Stimulated activated CD8-positive, alpha-beta memory T cell treated with anti-CD3 and anti-CD28 coated beads, Interleukin-7, amount 100 ng/mL, for 4 hours (primary cell): ENCODE data around the gene VGLL4.
"Not testable (repeated sequence)": the region's sequence is repeated elsewhere in the genome, so short reads cannot be mapped to it uniquely, and the experiment has no call there.

ENCODE experiments used
- DNase-seq, 2 donors: peaks; one replicate each; pipeline ENCODE4 v3.0.0-alpha.2; 2020; ENCODE audit warnings: low read depth in 2 of 2

The VGLL4 gene

GRCh38 chr3:11606865-11607440 lies 36.8 kb downstream of the VGLL4 start:
- DNase-seq, result no peak

DNA sequence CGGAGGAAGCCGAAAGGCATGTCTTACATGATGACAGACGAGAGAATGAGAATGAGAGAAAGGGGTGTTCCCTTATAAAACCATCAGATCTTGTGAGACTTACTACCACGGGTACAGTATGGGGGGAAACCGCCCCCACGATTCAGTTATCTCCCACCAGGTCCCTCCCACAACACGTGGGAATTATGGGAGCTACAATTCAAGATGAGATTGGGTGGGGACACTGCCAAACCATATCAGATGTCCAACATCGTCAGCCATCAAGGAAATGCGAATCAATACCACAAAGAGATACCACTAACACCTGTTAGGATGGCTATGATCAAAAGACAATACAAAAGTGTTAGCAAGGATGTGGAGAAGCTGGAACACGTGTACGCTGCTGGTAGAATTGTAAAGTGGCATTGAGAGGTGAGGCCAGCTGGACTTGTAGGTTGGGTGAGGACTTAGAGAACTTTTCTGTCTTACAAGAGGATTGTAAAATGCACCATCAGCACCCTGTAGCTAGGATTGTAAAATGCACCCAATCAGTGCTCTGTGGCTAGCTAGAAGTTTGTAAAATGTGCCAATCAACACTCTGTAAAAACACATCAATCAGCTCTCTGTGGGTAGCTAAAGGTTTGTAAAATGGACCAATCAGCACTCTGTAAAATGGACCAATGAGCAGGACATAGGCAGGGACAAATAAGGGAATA lies 37.5 kb downstream of the VGLL4 start:
- no peak for DNase-seq

DNA sequence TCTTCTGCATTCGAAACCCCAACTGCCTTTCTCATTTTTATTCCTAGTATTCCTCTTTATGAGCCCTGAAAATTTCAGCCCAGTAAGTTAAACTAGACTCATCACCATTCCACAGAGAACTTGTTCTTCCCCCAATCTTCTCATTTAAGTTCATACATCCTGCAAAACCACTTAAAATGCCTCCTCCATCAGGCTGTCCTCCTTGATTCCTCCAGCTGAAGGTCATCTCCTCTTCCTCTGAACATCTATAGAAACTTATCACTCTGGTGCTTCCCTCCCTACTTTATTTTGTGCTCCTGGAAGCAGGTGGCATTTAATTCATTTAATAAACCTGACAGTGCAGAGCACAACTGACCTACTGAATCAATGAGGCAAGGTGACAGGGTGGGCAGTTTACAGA lies 38.3 kb downstream of the VGLL4 start:
- DNase-seq, result no peak

GRCh38 chr3:11604139-11604892 lies 39.4 kb downstream of the VGLL4 start:
- DNase-seq, result no peak

DNA sequence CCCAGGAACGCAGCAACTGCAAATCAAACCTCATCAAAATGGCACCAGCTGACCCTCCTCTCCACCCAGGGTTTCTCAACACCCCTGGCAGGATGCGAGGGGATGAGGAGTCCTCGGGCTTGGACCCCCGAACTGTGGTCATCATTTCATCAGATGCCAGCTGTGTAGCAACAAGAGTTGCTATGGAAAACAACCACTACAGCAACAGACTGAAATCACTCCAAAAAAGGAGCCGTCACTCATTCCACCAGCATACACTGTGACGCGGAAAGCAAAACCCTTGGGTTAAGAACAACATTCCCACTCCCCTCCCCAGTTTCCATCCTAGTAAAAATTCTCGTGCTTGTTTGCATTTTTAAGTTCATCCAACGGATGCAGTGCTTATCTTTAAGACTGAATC lies 40.1 kb downstream of the VGLL4 start:
- no peak for DNase-seq

- DNase-seq, result no peak
These were observed 40.7 kb downstream of the VGLL4 start for GRCh38 chr3:11602886-11603527.

GRCh38 chr3:11602239-11602840 lies 41.4 kb downstream of the VGLL4 start:
- DNase-seq, result no peak

DNA sequence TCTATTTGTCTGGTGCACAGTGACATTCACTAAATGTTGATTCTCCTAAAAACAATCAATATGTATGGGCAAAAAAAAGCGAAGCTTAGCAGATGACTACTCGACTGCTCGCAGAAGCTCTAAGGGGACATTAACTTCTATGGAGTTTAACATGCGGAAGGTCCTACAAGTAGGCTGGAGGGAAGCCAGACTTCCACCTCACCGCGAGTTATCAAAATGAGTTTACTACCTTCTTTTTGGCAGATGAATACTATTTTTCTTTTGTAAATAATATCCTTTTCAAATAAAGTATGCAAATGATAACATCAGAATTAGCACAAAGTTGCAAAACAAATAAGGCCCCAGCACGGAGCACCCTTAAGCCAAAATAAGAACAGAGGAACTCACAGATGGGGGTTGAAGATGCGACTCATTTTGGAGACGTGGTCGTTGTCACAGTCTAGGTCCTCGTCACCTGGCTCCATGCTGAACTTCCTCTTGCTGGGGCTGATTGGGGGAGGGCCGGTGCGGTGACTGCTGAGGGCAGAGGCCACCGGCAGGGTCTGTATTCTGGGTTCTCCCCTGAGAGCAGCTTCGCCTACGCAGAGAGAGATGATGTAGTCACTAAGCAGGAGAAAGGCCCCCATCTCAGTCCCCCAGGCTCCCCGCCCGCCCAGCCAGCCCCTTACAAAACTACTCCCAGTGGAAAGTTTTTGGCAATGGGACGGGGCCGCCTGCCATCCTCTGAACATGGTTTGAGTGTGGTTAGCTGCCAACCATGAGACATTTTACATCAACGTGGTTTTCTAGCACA lies 42.1 kb downstream of the VGLL4 start:
- peak in 1 of 2 donors; percentile 19 for DNase-seq

GRCh38 chr3:11600501-11601282 lies 43.0 kb downstream of the VGLL4 start:
- no peak for DNase-seq

DNA sequence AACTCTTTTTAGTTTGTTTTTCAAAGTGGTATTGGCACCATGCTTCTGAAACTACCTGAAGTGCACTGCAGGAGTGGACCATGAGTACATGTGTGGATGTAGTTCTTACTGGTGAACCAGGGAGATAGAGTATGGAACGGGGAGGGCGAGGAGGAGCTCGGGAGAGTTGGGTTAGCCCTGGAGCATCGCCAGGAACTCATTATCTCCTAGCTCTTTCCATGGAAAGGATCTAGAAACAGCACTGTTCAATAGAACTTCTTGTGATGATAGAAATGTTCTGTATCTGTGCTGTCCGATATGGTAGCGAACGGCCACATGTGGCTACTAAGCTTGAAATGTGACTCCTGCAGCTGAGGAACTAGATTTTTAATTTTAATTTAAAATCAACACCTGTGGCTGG lies 47.3 kb downstream of the VGLL4 start:
- no peak for DNase-seq

DNA sequence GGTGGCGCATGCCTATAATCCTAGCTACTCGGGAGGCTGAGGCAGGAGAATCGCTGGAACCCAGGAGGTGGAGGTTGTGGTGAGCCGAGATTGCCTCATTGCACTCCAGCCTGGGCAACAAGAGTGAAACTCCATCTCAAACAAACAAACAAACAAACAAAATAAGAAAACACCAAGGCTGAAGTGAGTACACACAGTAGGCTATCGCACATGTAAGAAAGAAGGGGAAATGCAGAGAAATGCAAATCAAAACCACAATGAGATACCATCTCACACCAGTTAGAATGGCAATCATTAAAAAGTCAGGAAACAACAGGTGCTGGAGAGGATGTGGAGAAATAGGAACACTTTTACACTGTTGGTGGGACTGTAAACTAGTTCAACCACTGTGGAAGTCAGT lies 48.7 kb downstream of the VGLL4 start:
- DNase-seq, result not testable (repeated sequence)

DNA sequence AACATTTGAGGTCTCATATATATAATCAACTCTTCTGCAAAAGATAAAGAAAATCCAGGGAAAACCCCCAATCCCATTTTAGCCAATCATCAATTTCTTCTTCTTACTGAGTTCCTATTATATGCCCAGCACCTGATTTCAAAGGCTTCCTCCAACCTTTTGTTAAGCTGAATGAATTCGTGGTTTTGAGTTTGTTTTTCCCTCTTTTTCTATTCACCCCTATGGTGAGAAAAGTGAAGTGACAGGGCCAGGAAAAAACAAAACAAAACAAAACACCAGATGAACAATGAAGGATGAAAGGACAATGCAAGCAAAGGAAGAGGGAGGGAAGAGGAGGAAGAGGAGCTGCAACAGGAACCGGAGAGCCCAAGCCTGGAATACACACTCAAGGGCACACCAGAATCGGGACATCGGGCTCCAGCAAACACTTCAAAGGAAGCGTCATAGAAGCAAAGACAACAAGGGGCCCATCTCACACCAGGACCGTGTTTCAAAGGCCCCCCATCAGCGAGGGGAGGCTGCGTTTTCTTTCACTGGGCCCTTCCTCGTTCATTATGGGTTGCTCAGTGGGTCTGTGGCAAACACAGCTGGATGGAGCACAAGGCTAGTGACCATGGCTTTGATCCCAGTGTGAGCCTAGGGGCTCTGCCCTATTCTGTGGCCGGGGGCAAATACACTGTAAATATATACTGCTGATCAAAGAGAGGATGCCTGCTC lies 50.2 kb downstream of the VGLL4 start:
- no peak for DNase-seq

DNA sequence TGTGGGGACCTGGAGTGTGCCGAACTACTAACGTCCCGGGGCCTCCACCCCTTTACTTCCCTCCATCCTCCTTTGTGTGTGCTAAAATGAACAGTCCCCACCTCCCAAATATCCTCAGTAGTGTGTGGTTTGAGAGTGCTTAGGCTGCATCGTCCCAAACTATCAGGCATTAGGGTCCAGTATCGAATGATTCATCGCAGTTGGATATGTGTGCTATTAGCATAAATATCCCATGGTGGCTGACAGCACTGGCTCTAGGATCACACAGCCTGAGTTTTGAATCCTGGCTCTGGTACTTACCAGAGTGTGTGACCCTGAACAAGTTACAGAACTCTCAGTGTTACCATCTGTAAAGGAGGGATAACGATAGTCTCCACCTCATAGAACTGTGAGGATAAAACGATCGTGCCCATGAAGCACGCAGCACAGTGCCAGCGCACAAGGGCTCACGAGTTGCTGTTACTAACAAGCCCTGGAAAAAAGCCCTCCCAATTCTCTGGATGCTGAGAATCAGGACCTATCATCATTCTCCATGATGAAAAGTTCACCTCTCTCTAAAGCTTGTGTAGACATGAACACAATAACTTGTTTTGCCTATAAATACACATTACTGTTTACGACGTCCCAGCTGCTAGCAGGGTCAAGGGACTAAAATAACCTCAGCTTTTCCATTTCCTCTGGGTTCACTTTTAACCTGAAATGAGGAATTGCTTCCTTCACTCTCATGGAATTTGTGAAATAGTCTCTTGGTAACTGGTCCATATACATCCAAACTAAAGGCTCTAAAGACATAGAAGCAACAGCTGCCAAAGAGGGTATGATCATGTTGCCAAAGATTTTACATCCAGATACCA lies 51.0 kb downstream of the VGLL4 start:
- no peak for DNase-seq

DNA sequence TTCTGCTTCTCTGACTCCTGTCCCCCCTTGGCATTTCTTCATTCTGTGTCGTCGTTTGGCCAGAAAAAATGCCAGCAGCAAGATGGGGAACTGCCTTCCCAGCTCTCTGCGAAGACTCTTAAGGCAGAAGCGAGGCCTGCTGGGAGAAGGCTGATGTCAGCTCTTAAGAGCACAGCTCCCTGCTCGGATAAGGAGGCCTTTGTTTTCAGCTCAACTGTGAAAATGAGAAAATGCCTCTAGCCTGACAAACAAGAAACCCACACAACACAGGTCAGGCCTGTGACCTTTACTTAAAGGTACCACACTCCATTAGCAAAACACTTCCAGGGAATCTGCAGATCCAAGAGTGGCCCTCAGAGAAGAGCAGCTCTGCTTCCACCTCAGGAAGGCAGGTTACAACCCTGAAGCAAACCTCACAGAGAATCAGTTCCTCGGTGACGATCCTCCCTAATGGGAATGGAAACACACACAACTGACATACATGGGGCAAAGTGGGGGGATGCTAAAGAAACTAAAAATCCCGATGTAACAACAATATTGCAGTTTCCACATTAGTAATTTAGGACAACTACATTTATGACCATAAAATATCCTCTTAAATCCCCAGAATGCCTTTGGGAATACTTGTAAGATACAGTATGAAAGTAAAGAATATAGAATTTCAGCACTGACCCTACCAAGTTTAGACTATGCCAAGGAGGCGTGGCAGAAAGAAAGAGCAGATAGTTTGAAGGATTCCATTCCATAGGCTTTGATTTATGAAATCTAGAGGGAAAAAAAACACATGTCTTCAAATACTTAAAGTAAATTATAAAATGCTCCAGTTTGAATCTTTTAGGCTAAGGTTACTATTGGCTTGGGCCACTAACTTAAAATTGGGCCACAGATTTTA lies 52.1 kb downstream of the VGLL4 start:
- DNase-seq, result no peak

DNA sequence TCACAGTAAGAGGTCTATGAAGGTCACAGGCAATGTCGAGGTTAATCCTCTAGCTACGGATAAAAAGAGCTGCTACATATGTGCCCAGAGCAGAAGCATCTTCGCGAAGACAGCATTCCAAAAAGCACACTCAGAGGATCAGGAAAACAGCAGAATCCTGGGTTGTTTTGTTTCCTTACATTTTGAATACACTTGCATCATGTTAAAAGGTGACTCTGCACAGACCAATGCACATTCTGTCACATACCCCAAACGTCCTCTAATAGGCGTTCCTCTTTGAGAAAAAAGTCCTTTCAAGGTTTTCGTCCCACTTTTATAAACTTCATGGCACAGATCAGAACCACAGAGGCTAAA lies 52.7 kb downstream of the VGLL4 start:
- DNase-seq, result no peak

DNA sequence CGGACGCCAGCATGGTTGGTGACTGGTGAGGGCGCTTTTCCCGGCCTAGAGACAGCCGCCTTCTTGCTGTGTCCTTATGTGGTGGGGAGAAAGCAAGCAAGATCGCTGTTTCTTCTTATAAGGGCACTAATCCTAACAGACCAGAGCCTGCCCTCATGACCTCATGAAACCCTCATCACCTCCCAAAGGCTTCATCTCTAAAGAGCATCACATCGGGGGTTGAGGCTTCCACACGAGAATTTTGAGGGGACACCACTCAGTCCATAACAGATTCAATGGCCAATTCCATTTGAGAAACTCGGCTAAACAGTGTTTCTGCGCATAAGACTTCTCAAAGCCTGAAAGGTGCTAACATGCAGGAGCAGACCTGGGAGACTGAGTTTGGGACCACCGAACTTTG lies 54.0 kb downstream of the VGLL4 start:
- no peak for DNase-seq

DNA sequence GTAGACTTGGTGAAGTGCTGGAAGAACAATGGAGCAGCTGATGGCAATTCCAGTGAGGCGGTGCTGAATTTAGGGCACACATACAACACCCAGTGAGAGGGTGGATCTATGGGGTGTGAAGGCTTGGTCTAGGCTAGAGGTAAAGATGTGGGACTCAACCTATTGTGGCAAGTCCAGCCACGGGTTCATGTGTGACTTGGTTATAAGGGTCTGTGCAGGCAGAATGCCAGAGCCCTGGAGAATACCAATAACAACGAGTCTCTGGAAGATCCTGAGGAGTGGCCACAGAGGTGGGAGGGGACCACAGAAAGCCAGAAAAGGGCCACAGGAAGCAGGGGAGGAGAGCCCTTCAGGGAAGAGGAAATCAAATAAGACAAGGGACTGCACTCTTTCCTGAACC lies 55.0 kb downstream of the VGLL4 start:
- no peak for DNase-seq

- no peak for DNase-seq
These were observed 55.4 kb downstream of the VGLL4 start for GRCh38 chr3:11588338-11588737.
